A549 (cell line): ENCODE measurements around the gene NXN. TPM values are rescaled to one million over a fixed set of nuclear protein-coding genes. Genes with fewer than 3 reads are reported as not detected.

Experiments used
- ATAC-seq, 2 experiments: fragments of 200-7000 bp in 1 of 2; fragments of >200 bp in 1 of 2; cut with Nextera tagmentation in 1 of 2; cut with Tn5 transposase in 1 of 2; 3 replicates each; pipeline versions ENCODE4 v1.8.0 to v1.9.1; 2018 to 2020; ENCODE audit warnings: mild to moderate bottlenecking in 1 of 2, moderate library complexity in 1 of 2
- CTCF ChIA-PET: fragments of 300-600 bp; sonication (Branson Sonifier 250); formaldehyde crosslinking; extraction: SDS; loops from one replicate; lab custom pipeline; 2021; ENCODE audit warnings: antibody characterized with exemption, inconsistent platforms; lab: Yijun Ruan, JAX
- POLR2A ChIA-PET: fragments of 350-600 bp; formaldehyde crosslinking; extraction: SDS; loops from one replicate; lab custom pipeline; 2021; ENCODE audit warnings: antibody characterized with exemption, inconsistent platforms; lab: Yijun Ruan, JAX
- DNase-seq, 2 experiments: peaks; one replicate each; pipeline versions ENCODE4 v3.0.0 to v3.0.0-alpha.2; 2011 to 2016; ENCODE audit warnings: low read depth in 1 of 2, low spot score in 1 of 2
- FAIRE-seq: peaks from 2 replicates; lab custom pipeline; 2011; peaks lifted over from hg19 to GRCh38; lab: Jason Lieb, UNC
- H3K27ac ChIP-seq, 2 experiments: fragments of >200 bp; sonication (Bioruptor Twin); formaldehyde crosslinking; 3 replicates each; pipeline ENCODE4 v1.5.1; 2016 to 2017
- H3K4me1 ChIP-seq: fragments of >200 bp; sonication (Bioruptor Twin); formaldehyde crosslinking; 3 replicates; pipeline ENCODE4 v1.6.1; 2016
- H3K4me2 ChIP-seq: fragments of >200 bp; sonication (Bioruptor Twin); formaldehyde crosslinking; 3 replicates; pipeline ENCODE4 v1.6.1; 2016
- H3K4me3 ChIP-seq: fragments of >200 bp; sonication (Bioruptor Twin); formaldehyde crosslinking; 3 replicates; pipeline ENCODE4 v1.5.1; 2016
- H3K9me3 ChIP-seq: fragments of >200 bp; sonication (Bioruptor Twin); formaldehyde crosslinking; 3 replicates; pipeline ENCODE4 v1.6.1; 2016
- BCL3 ChIP-seq: fragments of >200 bp; sonication (Bioruptor Twin); formaldehyde crosslinking; IDR thresholded peaks from 3 replicates; pipeline ENCODE4 v1.6.1; 2016
- CBX2 ChIP-seq: fragments of 200-600 bp; sonication (generic); IDR thresholded peaks from 2 replicates; pipeline ENCODE4 v1.6.1; 2016; ENCODE audit warnings: low read depth, mild to moderate bottlenecking, borderline replicate concordance
- CBX8 ChIP-seq: fragments of 200-600 bp; sonication (generic); IDR thresholded peaks from 2 replicates; pipeline ENCODE4 v1.6.1; 2016
- CHD2 ChIP-seq: fragments of 150-350 bp; IDR thresholded peaks from 2 replicates; pipeline ENCODE4 v1.6.1; 2014; ENCODE audit warnings: low read length; ENCODE audit not compliant: partially characterized antibody
- CHD4 ChIP-seq: fragments of 200-600 bp; sonication (generic); IDR thresholded peaks from 2 replicates; pipeline ENCODE4 v1.6.1; 2016; ENCODE audit warnings: antibody characterized with exemption, mild to moderate bottlenecking, borderline replicate concordance
- EHF ChIP-seq: fragments of 250-450 bp; sonication (Bioruptor Pico); IDR thresholded peaks from 2 replicates; pipeline ENCODE4 v1.5.0; 2020; ENCODE audit warnings: mild to moderate bottlenecking
- EHMT2 ChIP-seq: fragments of 200-600 bp; sonication (generic); IDR thresholded peaks from 2 replicates; pipeline ENCODE4 v1.6.1; 2016; ENCODE audit warnings: antibody characterized with exemption, low read depth, mild to moderate bottlenecking, moderate library complexity
- EP300 ChIP-seq, 2 experiments: fragments of >200 bp; sonication (Bioruptor Twin); formaldehyde crosslinking; IDR thresholded peaks; 2 replicates in 1 of 2; 3 replicates in 1 of 2; pipeline ENCODE4 v1.6.1; 2016 to 2017
- ESRRA ChIP-seq: fragments of 150-350 bp; IDR thresholded peaks from 2 replicates; pipeline ENCODE4 v1.6.1; 2014; ENCODE audit warnings: mild to moderate bottlenecking, low read length, borderline replicate concordance
- FOSB ChIP-seq: fragments of 250-450 bp; sonication (Bioruptor Pico); IDR thresholded peaks from 2 replicates; pipeline ENCODE4 v1.5.0; 2020; ENCODE audit warnings: mild to moderate bottlenecking, moderate library complexity
- FOSL2 ChIP-seq, 2 experiments: fragments of 450-650 bp in 1 of 2; fragments of >200 bp in 1 of 2; sonication (Bioruptor Twin) in 1 of 2; formaldehyde crosslinking; IDR thresholded peaks; 2 replicates each; pipeline versions ENCODE4 v1.5.0 to v1.6.1; 2016 to 2020; ENCODE audit warnings: mild to moderate bottlenecking in 1 of 2, moderate library complexity in 1 of 2
- HEYL ChIP-seq: fragments of 250-450 bp; sonication (Bioruptor Pico); IDR thresholded peaks from 2 replicates; pipeline ENCODE4 v1.8.0; 2021; ENCODE audit warnings: mild to moderate bottlenecking, moderate library complexity
- HOXA7 ChIP-seq: fragments of 250-450 bp; sonication (Bioruptor Pico); IDR thresholded peaks from 2 replicates; pipeline ENCODE4 v1.5.0; 2020; ENCODE audit warnings: mild to moderate bottlenecking, moderate library complexity
- NFE2L2 ChIP-seq: fragments of 150-350 bp; conservative IDR thresholded peaks from 2 replicates; pipeline ENCODE4 v1.6.1; 2014; ENCODE audit warnings: low read length
- PHF8 ChIP-seq: fragments of 200-600 bp; sonication (generic); IDR thresholded peaks from 2 replicates; pipeline ENCODE4 v1.6.1; 2016; ENCODE audit warnings: low read depth, mild to moderate bottlenecking, antibody characterized with exemption, moderate library complexity, borderline replicate concordance
- POLR2A ChIP-seq: IDR thresholded peaks from 2 replicates; pipeline ENCODE4 v1.6.1; 2012; ENCODE audit warnings: mild to moderate bottlenecking, low read length
- RFX5 ChIP-seq: fragments of 450-650 bp; IDR thresholded peaks from 2 replicates; pipeline ENCODE4 v1.7.1; 2014; ENCODE audit warnings: antibody characterized with exemption, mild to moderate bottlenecking, moderate library complexity
- TP53 ChIP-seq: fragments of 250-450 bp; sonication (Bioruptor Pico); IDR thresholded peaks from 2 replicates; pipeline ENCODE4 v1.5.0; 2021; ENCODE audit warnings: mild to moderate bottlenecking, moderate library complexity
- USF2 ChIP-seq: fragments of 450-650 bp; IDR thresholded peaks from 2 replicates; pipeline ENCODE4 v1.6.1; 2014; ENCODE audit warnings: antibody characterized with exemption
- ZNF302 ChIP-seq: fragments of 250-450 bp; sonication (Bioruptor Pico); IDR thresholded peaks from 2 replicates; pipeline ENCODE4 v1.9.0; 2021; ENCODE audit warnings: inconsistent platforms, mild to moderate bottlenecking, moderate library complexity
- ZSCAN20 ChIP-seq: fragments of 250-450 bp; sonication (Bioruptor Pico); IDR thresholded peaks from 2 replicates; pipeline ENCODE4 v1.8.0; 2022; ENCODE audit warnings: mild to moderate bottlenecking, moderate library complexity
- WGBS: methylation state at CpG from one replicate; pipeline ENCODE4 v1.1.6; 2017; ENCODE audit errors: missing lambda C conversion rate; 5-methylcytosine and 5-hydroxymethylcytosine counted together
- polyA plus RNA-seq, 4 experiments: library from polyadenylated mRNA; depleted of rRNA in 3 of 4; stranded (reverse); fragments of >200 nt; fragmentation: RNase III in 1 of 4; extraction: RNeasy Plus Mini Kit Qiagen cat#74134 plus additional on column Dnase treatment in 1 of 4; gene quantifications; 2 replicates in 3 of 4; 3 replicates in 1 of 4; pipeline ENCODE4 v1.2.3, GENCODE V29; 2011 to 2017

Gene NXN
- polyA plus RNA-seq, 2 of the 4 experiments (the other 2 are of a cell fraction): 24.6 to 31.1 TPM

- TF ChIP-seq NFE2L2: no peak
- TF ChIP-seq TP53: no peak
- no peak for TF ChIP-seq CBX8
- TF ChIP-seq PHF8: no peak
Observed at GRCh38 chr17:923633-924032, 55.9 kb downstream of the NXN start (continued).

GRCh38 chr17:921161-921560 is 58.4 kb downstream of the NXN start:
- Histone ChIP-seq H3K4me1 (peaks cover 12% of the 10 kb centered on the region; the same call in 2 of the 3 replicates), H3K9me3 (0 out of 3 replicates have a peak, but pooled peaks cover 3% of the 10 kb centered on the region), H3K4me2 (peak overlapping the region; percentile 21; the same call in 1 of the 3 replicates)
- WGBS: 76% methylated on average over 13 of the region's 13 CpGs
- FAIRE-seq: no peak
- POLR2A ChIA-PET: no interaction called here
- TF ChIP-seq FOSL2 (IDR thresholded peaks at IDR 0.05) (no peak), FOSL2 (CRISPR knock-in tag; IDR thresholded peaks at IDR 0.05) (0 out of 2 replicates have a peak, but pooled peaks have one; percentile 19), FOSB (CRISPR knock-in tag) (no peak), ESRRA (no peak)
- TF ChIP-seq, all 56 proteins: peak for 1
- peak; percentile 72 to 76; a peak in 5 of 6 replicates for ATAC-seq
- CTCF ChIA-PET: no interaction called here
- no peak overlapping the region for H3K4me3 ChIP-seq
- no peak for DNase-seq
- peak overlapping the region in 1 of 2 experiments; percentile 46; a peak in 2 of 6 replicates for H3K27ac ChIP-seq

GRCh38 chr17:920190-920589 is 59.4 kb downstream of the NXN start:
- no peak for DNase-seq
- WGBS: 89% methylated on average over 16 of the region's 16 CpGs
- H3K4me1 ChIP-seq: peaks cover 12% of the 10 kb centered on the region; the same call in 2 of the 3 replicates
- FAIRE-seq: no peak
- POLR2A ChIA-PET: no interaction called here
- H3K4me2 ChIP-seq: no peak overlapping the region
- TF ChIP-seq CHD4: no peak
- no peak for TF ChIP-seq ZSCAN20 (CRISPR knock-in tag)
- TF ChIP-seq POLR2A: no peak
- no peak for TF ChIP-seq BCL3
- TF ChIP-seq HOXA7: no peak
- TF ChIP-seq EP300 (IDR thresholded peaks at IDR 0.05): no peak
- TF ChIP-seq TP53: no peak
- no peak for TF ChIP-seq HEYL (CRISPR knock-in tag)
- TF ChIP-seq CHD2: no peak
- no peak for TF ChIP-seq RFX5
- no peak for TF ChIP-seq USF2
- TF ChIP-seq CBX8: no peak
- TF ChIP-seq EHMT2: no peak
- no peak for TF ChIP-seq ZNF302
- no peak for TF ChIP-seq EHF (CRISPR knock-in tag)
- TF ChIP-seq CBX2: no peak
- no peak for TF ChIP-seq FOSB (CRISPR knock-in tag)
- ATAC-seq: no peak
- no peak overlapping the region for H3K4me3 ChIP-seq
- CTCF ChIA-PET: no interaction called here
- no peak overlapping the region for H3K27ac ChIP-seq
- 0 out of 3 replicates have a peak, but pooled peaks cover 3% of the 10 kb centered on the region for H3K9me3 ChIP-seq
